ENCODE data around the gene ZNF836.
A peak's percentile ranks its signal among the peaks of the same experiment; 100 is the strongest.

Gene ZNF836

DNA sequence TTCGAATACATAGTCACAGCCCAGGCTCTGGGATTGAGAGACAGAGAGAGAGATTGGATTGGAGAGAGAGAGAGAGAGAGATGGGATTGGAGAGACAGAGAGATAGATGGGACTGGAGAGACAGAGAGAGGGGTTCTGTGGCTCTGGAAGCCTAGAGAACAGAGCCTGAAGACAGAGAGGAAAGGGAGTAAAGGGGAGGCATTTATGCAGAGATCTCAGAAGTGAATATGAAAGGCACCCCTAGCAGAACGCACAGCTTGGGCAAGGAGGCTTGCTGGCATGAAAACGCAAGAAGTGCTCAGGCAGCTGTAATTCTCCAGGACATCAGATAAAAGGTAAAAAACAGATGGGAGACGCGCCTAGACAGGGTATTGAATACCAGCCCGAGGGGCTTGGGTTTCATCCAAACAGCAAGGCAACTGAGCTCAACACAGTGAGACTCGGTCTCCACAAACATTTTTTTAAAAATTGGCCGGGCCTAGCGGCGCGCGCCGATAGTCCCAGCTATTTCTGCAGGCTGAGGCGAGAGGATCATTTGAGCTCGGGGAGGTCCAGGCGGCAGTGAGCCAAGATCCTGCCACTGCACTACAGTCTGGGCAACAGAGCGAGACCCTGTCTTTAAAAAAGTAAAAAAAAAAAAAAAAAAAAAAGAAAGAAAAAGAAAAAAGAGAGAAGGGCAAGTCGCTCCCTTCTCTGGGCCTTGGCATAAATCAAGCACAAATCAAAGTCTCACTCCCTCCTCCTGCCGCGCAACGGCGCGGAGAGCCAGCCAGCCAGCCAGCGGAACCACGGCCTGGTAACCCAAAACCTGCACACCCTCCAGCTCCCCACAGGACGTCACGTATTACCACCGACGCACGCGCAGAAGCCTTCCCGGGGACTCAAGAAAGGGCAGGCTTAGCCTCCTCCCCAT lies 17.7 kb upstream of the ZNF836 start:
- TF ChIP-seq, protein P1, sequence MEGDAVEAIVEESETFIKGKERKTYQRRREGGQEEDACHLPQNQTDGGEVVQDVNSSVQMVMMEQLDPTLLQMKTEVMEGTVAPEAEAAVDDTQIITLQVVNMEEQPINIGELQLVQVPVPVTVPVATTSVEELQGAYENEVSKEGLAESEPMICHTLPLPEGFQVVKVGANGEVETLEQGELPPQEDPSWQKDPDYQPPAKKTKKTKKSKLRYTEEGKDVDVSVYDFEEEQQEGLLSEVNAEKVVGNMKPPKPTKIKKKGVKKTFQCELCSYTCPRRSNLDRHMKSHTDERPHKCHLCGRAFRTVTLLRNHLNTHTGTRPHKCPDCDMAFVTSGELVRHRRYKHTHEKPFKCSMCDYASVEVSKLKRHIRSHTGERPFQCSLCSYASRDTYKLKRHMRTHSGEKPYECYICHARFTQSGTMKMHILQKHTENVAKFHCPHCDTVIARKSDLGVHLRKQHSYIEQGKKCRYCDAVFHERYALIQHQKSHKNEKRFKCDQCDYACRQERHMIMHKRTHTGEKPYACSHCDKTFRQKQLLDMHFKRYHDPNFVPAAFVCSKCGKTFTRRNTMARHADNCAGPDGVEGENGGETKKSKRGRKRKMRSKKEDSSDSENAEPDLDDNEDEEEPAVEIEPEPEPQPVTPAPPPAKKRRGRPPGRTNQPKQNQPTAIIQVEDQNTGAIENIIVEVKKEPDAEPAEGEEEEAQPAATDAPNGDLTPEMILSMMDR (IDR thresholded peaks at IDR 0.05; ENCODE audit: insufficient read depth, low read depth, low read length, missing control alignments), result no peak
- DNase-seq (ENCODE audit: low read depth), result peak; percentile 61

DNA sequence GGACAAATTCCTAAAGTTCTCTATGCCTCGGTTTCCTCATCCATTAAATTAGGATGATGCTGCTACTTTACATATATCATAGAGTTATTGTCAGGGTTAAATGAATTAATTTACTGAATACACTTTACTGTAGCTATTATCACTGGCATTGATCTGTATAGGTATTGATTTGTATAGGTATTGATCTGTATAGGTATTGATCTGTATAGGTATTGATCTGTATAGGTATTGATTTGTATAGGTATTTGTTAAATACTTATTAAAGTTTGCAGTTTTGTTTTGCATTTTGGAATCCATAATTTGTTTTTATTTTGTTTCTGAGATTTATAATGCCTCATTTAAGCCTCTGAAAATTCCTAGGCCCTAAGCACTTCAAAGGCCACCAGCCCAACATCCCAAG lies 16.0 kb upstream of the ZNF836 start:
- no peak overlapping the region for H3K4me3 ChIP-seq (ENCODE audit: low read length)
- DNase-seq (ENCODE audit: low read depth), result no peak
- TF ChIP-seq, protein P1 (IDR thresholded peaks at IDR 0.05; ENCODE audit: insufficient read depth, low read depth, low read length, missing control alignments), result no peak

More for the DNA sequence above, 17.7 kb upstream of the ZNF836 start:
- peak overlapping the region; percentile 50 for H3K4me3 ChIP-seq (ENCODE audit: low read length)

DNA sequence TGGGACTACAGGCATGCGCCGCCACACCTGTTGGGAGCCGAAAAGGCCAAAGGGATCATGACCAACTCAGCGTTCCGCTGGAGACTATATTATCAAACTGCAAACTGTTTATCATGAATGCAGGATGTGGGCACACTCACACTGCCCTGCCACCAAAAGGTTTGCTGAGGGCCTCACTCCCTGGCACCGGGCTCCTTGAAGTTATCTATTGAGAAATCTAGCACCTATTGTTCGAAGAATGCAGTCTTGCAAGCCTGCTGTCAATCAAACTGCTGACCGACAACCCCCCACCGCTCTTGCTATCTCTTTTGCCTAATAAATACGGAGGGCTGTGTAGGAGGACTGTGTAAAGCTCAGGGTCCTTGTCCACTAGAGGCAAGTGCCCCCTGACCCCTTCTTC lies 5.2 kb upstream of the ZNF836 start:
- TF ChIP-seq, protein P1 (IDR thresholded peaks at IDR 0.05; ENCODE audit: insufficient read depth, low read depth, low read length, missing control alignments), result no peak
- DNase-seq (ENCODE audit: low read depth), result peak; percentile 28
- H3K4me3 ChIP-seq (ENCODE audit: low read length), result no peak overlapping the region

DNA sequence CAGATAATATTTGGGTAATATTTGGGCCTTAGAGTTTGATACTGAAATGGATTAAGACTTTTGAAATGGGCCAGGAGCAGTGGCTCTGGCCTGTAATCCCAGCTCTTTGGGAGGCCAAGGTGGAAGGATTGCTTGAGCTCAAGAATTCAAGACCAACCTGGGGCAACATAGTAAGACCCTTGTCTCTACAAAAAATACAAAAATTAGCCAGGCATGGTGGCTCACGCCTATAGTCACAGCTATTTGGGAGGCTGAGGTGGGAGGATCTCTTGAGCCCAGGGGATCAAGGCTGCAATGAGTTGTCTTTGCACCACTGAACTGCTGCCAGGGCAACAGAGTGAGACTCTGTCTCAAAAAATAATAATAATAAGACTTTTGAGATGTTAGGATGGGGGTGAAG lies 926 bp upstream of the ZNF836 start:
- no peak for DNase-seq (ENCODE audit: low read depth)
- no peak overlapping the region for H3K4me3 ChIP-seq (ENCODE audit: low read length)
- TF ChIP-seq, protein P1 (IDR thresholded peaks at IDR 0.05; ENCODE audit: insufficient read depth, low read depth, low read length, missing control alignments), result no peak

DNA sequence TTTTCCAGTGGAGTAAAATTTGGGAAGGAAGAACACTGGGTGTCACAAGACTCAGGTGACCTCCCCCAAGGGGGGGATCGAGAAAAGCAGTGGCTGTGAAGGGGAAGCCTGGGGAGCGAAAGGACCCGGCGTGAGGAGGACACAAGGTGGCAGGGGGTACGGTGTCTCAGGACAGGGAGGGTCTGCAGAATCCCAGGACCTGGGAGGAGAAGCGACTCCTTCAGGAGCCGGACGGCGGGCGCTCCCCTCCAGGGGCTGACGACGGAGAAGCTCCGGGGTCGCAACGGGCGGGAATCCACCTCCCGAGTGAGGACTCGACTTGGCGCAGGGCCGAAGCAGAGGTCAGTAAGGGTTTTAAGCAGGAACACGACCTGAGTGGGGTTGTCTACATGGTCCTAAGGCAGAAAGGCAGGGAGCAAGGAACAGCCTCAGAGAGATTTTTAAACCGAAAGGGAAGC lies 529 bp downstream of the ZNF836 start:
- no peak for DNase-seq (ENCODE audit: low read depth)
- TF ChIP-seq, protein P1 (IDR thresholded peaks at IDR 0.05; ENCODE audit: insufficient read depth, low read depth, low read length, missing control alignments), result no peak
- peak overlapping the region; percentile 98 for H3K4me3 ChIP-seq (ENCODE audit: low read length)

DNA sequence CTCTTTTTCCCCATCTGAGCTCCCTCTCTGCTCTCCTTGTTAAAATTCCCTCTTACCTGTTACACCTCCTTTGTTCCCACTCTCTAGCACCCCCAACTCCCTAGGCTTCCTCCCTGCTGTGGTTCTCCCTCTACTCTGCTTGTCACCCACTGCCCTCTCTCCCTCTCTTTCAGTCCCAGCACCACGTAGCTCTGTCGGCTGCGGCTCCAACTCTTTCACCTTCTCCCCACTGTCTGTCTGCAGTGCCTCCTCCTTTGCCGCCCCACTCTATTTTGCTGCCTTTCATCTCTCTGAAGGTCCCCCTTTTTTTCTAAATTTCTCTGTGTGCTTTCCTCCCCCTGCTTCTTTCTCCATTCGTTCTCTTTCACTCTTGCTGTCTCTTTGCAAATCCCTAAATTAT lies 1.1 kb downstream of the ZNF836 start:
- TF ChIP-seq, protein P1 (IDR thresholded peaks at IDR 0.05; ENCODE audit: insufficient read depth, low read depth, low read length, missing control alignments), result no peak
- DNase-seq (ENCODE audit: low read depth), result no peak
- peak overlapping the region; percentile 98 for H3K4me3 ChIP-seq (ENCODE audit: low read length)

Measured in epithelial cell of esophagus (primary cell).